ENCODE measurements around the gene ZMYM3.

ZMYM3 gene

DNA sequence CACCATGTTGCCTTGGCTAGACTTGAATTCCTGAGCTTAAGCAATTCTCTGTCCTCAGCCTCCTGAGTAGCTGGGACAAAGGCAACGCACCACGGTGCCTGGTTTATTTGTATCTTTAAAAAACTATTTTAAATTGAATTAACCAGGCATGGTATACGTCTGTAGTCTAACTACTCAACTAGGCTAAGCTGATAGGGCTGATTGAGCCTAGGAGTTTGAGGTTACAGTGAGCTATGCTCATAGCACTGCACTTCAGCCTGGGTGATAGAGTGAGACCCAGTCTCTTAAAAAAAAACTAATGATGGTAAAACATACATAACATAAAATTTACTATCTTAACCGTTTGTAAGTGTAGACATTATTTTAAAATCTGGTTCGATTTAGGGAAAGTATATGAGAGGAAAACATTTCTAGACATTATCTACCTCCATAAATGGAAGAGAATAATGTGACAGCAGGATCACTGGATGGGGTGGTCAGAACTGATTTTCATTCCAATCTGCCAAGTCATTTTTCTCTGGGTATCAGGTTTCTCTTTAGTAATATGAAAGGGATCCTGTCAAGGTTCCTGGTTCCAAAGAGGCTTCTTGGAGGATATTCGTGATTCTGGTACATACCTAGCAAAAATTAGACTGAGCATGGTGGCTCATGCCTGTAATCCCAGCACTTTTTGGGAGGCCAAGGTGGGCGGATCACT is 38.9 kb upstream of the ZMYM3 start (continued):
- TF ChIP-seq, protein P1, sequence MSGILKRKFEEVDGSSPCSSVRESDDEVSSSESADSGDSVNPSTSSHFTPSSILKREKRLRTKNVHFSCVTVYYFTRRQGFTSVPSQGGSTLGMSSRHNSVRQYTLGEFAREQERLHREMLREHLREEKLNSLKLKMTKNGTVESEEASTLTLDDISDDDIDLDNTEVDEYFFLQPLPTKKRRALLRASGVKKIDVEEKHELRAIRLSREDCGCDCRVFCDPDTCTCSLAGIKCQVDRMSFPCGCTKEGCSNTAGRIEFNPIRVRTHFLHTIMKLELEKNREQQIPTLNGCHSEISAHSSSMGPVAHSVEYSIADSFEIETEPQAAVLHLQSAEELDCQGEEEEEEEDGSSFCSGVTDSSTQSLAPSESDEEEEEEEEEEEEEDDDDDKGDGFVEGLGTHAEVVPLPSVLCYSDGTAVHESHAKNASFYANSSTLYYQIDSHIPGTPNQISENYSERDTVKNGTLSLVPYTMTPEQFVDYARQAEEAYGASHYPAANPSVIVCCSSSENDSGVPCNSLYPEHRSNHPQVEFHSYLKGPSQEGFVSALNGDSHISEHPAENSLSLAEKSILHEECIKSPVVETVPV (CRISPR knock-in tag; IDR thresholded peaks at IDR 0.05): no peak
- TF ChIP-seq TCF4 (CRISPR knock-in tag; IDR thresholded peaks at IDR 0.05; ENCODE audit: borderline replicate concordance) (no peak), ZC3H10 (CRISPR knock-in tag; IDR thresholded peaks at IDR 0.05) (no peak), ESRRG (CRISPR knock-in tag; IDR thresholded peaks at IDR 0.05) (no peak), ZNF70 (CRISPR knock-in tag; IDR thresholded peaks at IDR 0.05) (no peak), SNAI2 (CRISPR knock-in tag; IDR thresholded peaks at IDR 0.05) (no peak), CSDC2 (CRISPR knock-in tag; IDR thresholded peaks at IDR 0.05) (no peak), ZFP30 (CRISPR knock-in tag; IDR thresholded peaks at IDR 0.05) (no peak), PPARA (CRISPR knock-in tag; IDR thresholded peaks at IDR 0.05; ENCODE audit: borderline replicate concordance) (no peak)
- TF ChIP-seq, protein P2, sequence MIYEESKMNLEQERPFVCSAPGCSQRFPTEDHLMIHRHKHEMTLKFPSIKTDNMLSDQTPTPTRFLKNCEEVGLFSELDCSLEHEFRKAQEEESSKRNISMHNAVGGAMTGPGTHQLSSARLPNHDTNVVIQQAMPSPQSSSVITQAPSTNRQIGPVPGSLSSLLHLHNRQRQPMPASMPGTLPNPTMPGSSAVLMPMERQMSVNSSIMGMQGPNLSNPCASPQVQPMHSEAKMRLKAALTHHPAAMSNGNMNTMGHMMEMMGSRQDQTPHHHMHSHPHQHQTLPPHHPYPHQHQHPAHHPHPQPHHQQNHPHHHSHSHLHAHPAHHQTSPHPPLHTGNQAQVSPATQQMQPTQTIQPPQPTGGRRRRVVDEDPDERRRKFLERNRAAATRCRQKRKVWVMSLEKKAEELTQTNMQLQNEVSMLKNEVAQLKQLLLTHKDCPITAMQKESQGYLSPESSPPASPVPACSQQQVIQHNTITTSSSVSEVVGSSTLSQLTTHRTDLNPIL (CRISPR knock-in tag; IDR thresholded peaks at IDR 0.05; ENCODE audit: low read depth): no peak

DNA sequence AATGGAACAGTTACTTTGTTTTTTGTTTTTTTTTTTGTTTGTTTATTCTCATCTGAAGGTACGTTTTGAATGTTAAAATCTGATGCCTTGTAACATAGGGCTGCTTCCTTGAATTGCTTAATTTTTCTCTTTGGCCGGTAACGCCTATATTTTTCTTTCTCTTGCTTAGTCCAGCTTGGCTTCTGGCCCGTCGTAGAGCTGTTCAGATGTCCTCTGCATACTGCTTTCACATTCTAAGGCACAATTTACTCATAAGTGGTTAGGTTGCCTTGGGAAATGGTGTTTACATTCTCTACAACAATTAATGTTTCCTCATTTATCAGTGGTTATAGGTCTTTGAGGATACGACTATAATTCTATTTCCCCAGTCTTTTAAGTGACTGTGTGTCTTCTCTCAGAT is 37.4 kb upstream of the ZMYM3 start:
- ATAC-seq: no peak
- TF ChIP-seq ZNF70 (CRISPR knock-in tag; IDR thresholded peaks at IDR 0.05): no peak
- no peak for TF ChIP-seq SNAI2 (CRISPR knock-in tag; IDR thresholded peaks at IDR 0.05)
- no peak for TF ChIP-seq ZNF8 (CRISPR knock-in tag; IDR thresholded peaks at IDR 0.05)
- TF ChIP-seq ARNTL (CRISPR knock-in tag; IDR thresholded peaks at IDR 0.05; ENCODE audit: borderline replicate concordance, low read depth): no peak
- TF ChIP-seq, protein P2 (CRISPR knock-in tag; IDR thresholded peaks at IDR 0.05; ENCODE audit: low read depth): no peak

DNA sequence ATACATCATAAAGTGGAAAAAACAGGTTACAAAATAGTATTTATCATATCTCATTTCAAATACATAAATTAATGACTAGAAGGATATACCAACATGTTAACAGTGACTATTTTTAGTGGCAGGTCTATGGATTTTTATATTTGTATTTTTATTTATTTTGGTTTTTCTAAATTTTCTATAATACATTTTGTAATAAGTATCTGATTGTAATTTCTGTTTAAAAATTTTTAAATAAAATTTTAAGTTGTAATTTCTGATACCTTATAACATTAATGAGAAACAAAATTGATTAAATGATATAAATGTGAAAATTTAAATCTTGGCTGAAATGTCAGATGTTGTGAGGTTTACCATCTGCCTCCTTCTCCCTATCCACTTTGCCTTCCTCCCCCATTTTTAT is 32.0 kb upstream of the ZMYM3 start:
- TF ChIP-seq RARB (CRISPR knock-in tag; IDR thresholded peaks at IDR 0.05): no peak
- TF ChIP-seq, protein P2 (CRISPR knock-in tag; IDR thresholded peaks at IDR 0.05; ENCODE audit: low read depth): no peak
- no peak for TF ChIP-seq ZC3H10 (CRISPR knock-in tag; IDR thresholded peaks at IDR 0.05)
- TF ChIP-seq, protein P1 (CRISPR knock-in tag; IDR thresholded peaks at IDR 0.05): no peak
- TF ChIP-seq, protein P3, sequence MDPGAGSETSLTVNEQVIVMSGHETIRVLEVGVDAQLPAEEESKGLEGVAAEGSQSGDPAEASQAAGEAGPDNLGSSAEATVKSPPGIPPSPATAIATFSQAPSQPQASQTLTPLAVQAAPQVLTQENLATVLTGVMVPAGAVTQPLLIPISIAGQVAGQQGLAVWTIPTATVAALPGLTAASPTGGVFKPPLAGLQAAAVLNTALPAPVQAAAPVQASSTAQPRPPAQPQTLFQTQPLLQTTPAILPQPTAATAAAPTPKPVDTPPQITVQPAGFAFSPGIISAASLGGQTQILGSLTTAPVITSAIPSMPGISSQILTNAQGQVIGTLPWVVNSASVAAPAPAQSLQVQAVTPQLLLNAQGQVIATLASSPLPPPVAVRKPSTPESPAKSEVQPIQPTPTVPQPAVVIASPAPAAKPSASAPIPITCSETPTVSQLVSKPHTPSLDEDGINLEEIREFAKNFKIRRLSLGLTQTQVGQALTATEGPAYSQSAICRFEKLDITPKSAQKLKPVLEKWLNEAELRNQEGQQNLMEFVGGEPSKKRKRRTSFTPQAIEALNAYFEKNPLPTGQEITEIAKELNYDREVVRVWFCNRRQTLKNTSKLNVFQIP (CRISPR knock-in tag; IDR thresholded peaks at IDR 0.05; ENCODE audit: borderline replicate concordance, low read depth): no peak
- TF ChIP-seq ZFP3 (CRISPR knock-in tag; IDR thresholded peaks at IDR 0.05): no peak
- TF ChIP-seq, protein P4, sequence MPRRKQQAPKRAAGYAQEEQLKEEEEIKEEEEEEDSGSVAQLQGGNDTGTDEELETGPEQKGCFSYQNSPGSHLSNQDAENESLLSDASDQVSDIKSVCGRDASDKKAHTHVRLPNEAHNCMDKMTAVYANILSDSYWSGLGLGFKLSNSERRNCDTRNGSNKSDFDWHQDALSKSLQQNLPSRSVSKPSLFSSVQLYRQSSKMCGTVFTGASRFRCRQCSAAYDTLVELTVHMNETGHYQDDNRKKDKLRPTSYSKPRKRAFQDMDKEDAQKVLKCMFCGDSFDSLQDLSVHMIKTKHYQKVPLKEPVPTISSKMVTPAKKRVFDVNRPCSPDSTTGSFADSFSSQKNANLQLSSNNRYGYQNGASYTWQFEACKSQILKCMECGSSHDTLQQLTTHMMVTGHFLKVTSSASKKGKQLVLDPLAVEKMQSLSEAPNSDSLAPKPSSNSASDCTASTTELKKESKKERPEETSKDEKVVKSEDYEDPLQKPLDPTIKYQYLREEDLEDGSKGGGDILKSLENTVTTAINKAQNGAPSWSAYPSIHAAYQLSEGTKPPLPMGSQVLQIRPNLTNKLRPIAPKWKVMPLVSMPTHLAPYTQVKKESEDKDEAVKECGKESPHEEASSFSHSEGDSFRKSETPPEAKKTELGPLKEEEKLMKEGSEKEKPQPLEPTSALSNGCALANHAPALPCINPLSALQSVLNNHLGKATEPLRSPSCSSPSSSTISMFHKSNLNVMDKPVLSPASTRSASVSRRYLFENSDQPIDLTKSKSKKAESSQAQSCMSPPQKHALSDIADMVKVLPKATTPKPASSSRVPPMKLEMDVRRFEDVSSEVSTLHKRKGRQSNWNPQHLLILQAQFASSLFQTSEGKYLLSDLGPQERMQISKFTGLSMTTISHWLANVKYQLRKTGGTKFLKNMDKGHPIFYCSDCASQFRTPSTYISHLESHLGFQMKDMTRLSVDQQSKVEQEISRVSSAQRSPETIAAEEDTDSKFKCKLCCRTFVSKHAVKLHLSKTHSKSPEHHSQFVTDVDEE (CRISPR knock-in tag; IDR thresholded peaks at IDR 0.05): no peak
- no peak for TF ChIP-seq CSDC2 (CRISPR knock-in tag; IDR thresholded peaks at IDR 0.05)
- no peak for TF ChIP-seq ZFP30 (CRISPR knock-in tag; IDR thresholded peaks at IDR 0.05)
- no peak for TF ChIP-seq PPARA (CRISPR knock-in tag; IDR thresholded peaks at IDR 0.05; ENCODE audit: borderline replicate concordance)
- TF ChIP-seq ZNF565 (CRISPR knock-in tag; conservative IDR thresholded peaks at IDR 0.05; ENCODE audit: low read depth): no peak
- no peak for ATAC-seq

Measured in SK-N-SH treated with all-trans-retinoic acid at 6 μM for 48 hours (cell line).